PFSK-1 (cell line): ENCODE results near the gene SLC25A41.

Experiments
- POLR2AphosphoS5 ChIP-seq: IDR thresholded peaks from 2 replicates; pipeline ENCODE4 v1.6.1; 2012; ENCODE audit warnings: low read depth, mild to moderate bottlenecking, control low read depth, low read length, moderate library complexity
- TAF1 ChIP-seq: IDR thresholded peaks from 2 replicates; pipeline ENCODE4 v1.6.1; 2012; ENCODE audit warnings: low read length, control low read depth, borderline replicate concordance; ENCODE audit not compliant: insufficient read depth

DNA sequence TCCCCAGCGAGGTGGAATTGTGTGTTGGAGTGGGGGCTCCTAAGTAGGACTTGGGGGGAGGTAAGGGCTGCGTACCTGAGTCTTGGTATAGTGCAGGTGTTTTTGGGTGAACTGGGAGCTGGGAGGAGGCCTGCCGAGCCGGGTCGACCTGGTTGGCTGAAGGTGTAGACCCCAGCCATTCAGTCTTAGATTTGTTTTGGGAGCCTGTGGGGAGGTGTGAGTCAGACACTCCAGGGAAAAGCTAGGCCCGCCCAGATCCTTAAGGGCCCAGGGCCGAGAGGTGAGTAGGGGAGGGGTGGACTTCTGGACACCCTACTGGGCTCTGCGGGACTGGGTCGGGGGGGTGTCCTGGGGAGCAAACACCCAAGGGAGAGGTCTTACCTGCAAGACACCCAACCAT lies 31.4 kb upstream of the SLC25A41 start:
- TF ChIP-seq POLR2AphosphoS5 (no peak), TAF1 (no peak)
